Sigmoid colon (tissue), 7 donors: Measurements from ENCODE around the gene VWA7. TPM values are rescaled to one million over a fixed set of nuclear protein-coding genes. Genes with fewer than 3 reads are reported as not detected.

Experiments used
- DNase-seq: peaks from one replicate; pipeline ENCODE4 v3.0.0-alpha.2; 2019
- H3K27ac ChIP-seq, 4 donors: fragments of 200-600 bp; sonication (generic); one replicate each; pipeline ENCODE4 v1.5.1; 2016 to 2019; ENCODE audit warnings: mild to moderate bottlenecking in 1 of 4
- H3K27me3 ChIP-seq, 3 donors: fragments of 200-600 bp; sonication (generic); one replicate each; pipeline ENCODE4 v1.5.1; 2019; ENCODE audit warnings: mild to moderate bottlenecking in 1 of 3
- H3K36me3 ChIP-seq, 4 donors: fragments of 200-600 bp; sonication (generic); one replicate each; pipeline ENCODE4 v1.5.1; 2016 to 2019
- H3K4me1 ChIP-seq, 4 donors: fragments of 200-600 bp; sonication (generic); one replicate each; pipeline ENCODE4 v1.5.1; 2017 to 2019
- H3K4me3 ChIP-seq, 4 donors: fragments of 200-600 bp; sonication (generic); one replicate each; pipeline ENCODE4 v1.5.1; 2017 to 2019; ENCODE audit warnings: mild to moderate bottlenecking in 2 of 4, moderate library complexity in 1 of 4
- H3K9me3 ChIP-seq, 4 donors: fragments of 200-600 bp in 3 of 4; sonication (generic) in 3 of 4; one replicate each; pipeline versions ENCODE4 v1.5.1 to v1.6.1; 2013 to 2019
- CTCF ChIP-seq, 4 experiments: fragments of 450-650 bp in 3 of 4; fragments of 200-600 bp in 1 of 4; IDR thresholded peaks; one replicate each; pipeline ENCODE4 v1.5.1; 2016 to 2019; ENCODE audit warnings: antibody characterized with exemption in 4 of 4, mild to moderate bottlenecking in 3 of 4, moderate library complexity in 2 of 4
- EP300 ChIP-seq, 4 donors: sonication (generic); formaldehyde crosslinking; IDR thresholded peaks; one replicate each; pipeline ENCODE4 v1.6.1; 2017; ENCODE audit warnings: antibody characterized with exemption in 4 of 4
- POLR2A ChIP-seq, 2 donors: fragments of 450-650 bp; IDR thresholded peaks; one replicate each; pipeline ENCODE4 v1.6.1; 2016; ENCODE audit warnings: antibody characterized with exemption in 2 of 2, mild to moderate bottlenecking in 2 of 2, moderate library complexity in 2 of 2
- POLR2AphosphoS5 ChIP-seq, 4 donors: sonication (generic); formaldehyde crosslinking; IDR thresholded peaks; one replicate each; pipeline ENCODE4 v1.6.1; 2017; ENCODE audit warnings: antibody characterized with exemption in 4 of 4
- WGBS, 2 donors: extraction: QIAGEN DNeasy Blood & Tissue Kit; methylation state at CpG; one replicate each; pipeline ENCODE4 v1.1.7; 2013; 5-methylcytosine and 5-hydroxymethylcytosine counted together
- intact Hi-C: fragments of 100-400 bp; cut with DNase I; formaldehyde crosslinking; loops from one replicate; pipeline ENCODE4 v1.15.1; 2023
- polyA plus RNA-seq, 3 donors: library from polyadenylated mRNA; stranded (reverse); fragments of 200-250 nt; gene quantifications; one replicate each; pipeline ENCODE4 v1.2.3, GENCODE V29; 2013
- total RNA-seq, 4 donors: library from RNA; depleted of rRNA; stranded (reverse); fragments of >200 nt; gene quantifications; one replicate each; pipeline ENCODE4 v1.1.0, GENCODE V29; 2016
- donor health status: healthy with polysubstance abuse.
- donor health status: Bipolar disorder and iron deficiency.
- donor health status: healthy.

Gene VWA7
- total and polyA plus RNA-seq, 7 donors: 0.14 to 6.0 (median 3.2) TPM; not detected in 1

- no peak for DNase-seq
- peak overlapping the region in 1 of 4 donors; percentile 94 for H3K27ac ChIP-seq
- peaks cover 0 to 26% (median 0%) of the 10 kb centered on the region in 4 donors for H3K36me3 ChIP-seq
- H3K4me3 ChIP-seq: no peak overlapping the region
- H3K4me1 ChIP-seq: peaks cover 0 to 22% (median 17%) of the 10 kb centered on the region in 4 donors
- intact Hi-C loops: no loop called here
- WGBS, 2 donors: 37 to 70% methylated on average over 5 of the region's 5 CpGs
- no peaks in the 10 kb centered on the region for H3K9me3 ChIP-seq
- TF ChIP-seq CTCF (IDR thresholded peaks at IDR 0.05) (no peak), EP300 (IDR thresholded peaks at IDR 0.05) (no peak), POLR2AphosphoS5 (IDR thresholded peaks at IDR 0.05) (no peak), POLR2A (IDR thresholded peaks at IDR 0.05) (no peak)
- H3K27me3 ChIP-seq: no peaks in the 10 kb centered on the region
These were observed 20.5 kb upstream of the VWA7 start for GRCh38 chr6:31797588-31797987.

- DNase-seq: no peak
- Histone ChIP-seq H3K36me3 (peaks cover 0 to 26% (median 0%) of the 10 kb centered on the region in 4 donors), H3K4me1 (peaks cover 0 to 22% (median 17%) of the 10 kb centered on the region in 4 donors), H3K9me3 (no peaks in the 10 kb centered on the region), H3K27me3 (no peaks in the 10 kb centered on the region), H3K27ac (peak overlapping the region; percentile 90 to 94 (median 91)), H3K4me3 (no peak overlapping the region)
- TF ChIP-seq POLR2A (IDR thresholded peaks at IDR 0.05): no peak
- TF ChIP-seq EP300 (IDR thresholded peaks at IDR 0.05): no peak
- no peak for TF ChIP-seq POLR2AphosphoS5 (IDR thresholded peaks at IDR 0.05)
- no peak for TF ChIP-seq CTCF (IDR thresholded peaks at IDR 0.05)
- 88 to 92% methylated on average over 2 of the region's 2 CpGs for WGBS, 2 donors
- intact Hi-C loops: loop anchor here (1.0 kb wide), 1 partner anchor 33 kb away; no protein-coding TSS in a partner anchor
These were observed 19.9 kb upstream of the VWA7 start for GRCh38 chr6:31796993-31797385.

- intact Hi-C loops: loop anchor here (1.0 to 2.0 kb wide), 2 partner anchors 35 to 55 kb away; partner anchors contain the start of gene MSH5
- TF ChIP-seq POLR2AphosphoS5 (IDR thresholded peaks at IDR 0.05): peak; percentile 36 to 78 (median 62)
- TF ChIP-seq CTCF (IDR thresholded peaks at IDR 0.05): peak; percentile 52 to 72 (median 72)
- TF ChIP-seq POLR2A (IDR thresholded peaks at IDR 0.05): peak in 1 of 2 donors; percentile 35
- TF ChIP-seq EP300 (IDR thresholded peaks at IDR 0.05): peak in 1 of 4 donors; percentile 3
- 0 to 1% methylated on average over 75 of the region's 75 CpGs for WGBS, 2 donors
- Histone ChIP-seq H3K36me3 (peaks cover 0 to 28% (median 2%) of the 10 kb centered on the region in 4 donors), H3K9me3 (no peaks in the 10 kb centered on the region), H3K27ac (peak within 1 kb of the TSS; percentile 90 to 94 (median 91)), H3K4me1 (peaks cover 0 to 22% (median 17%) of the 10 kb centered on the region in 4 donors), H3K27me3 (no peaks in the 10 kb centered on the region), H3K4me3 (peak within 1 kb of the TSS; percentile 80 to 97 (median 90))
- peak; percentile 96 for DNase-seq
These were observed 18.6 kb upstream of the VWA7 start, which contains the start of gene VARS1 for GRCh38 chr6:31795616-31796298. Gene VARS1 (minus strand): TSS chr6:31795752. CDS start chr6:31795217, 535 bp downstream.

- TF ChIP-seq POLR2A (IDR thresholded peaks at IDR 0.05): no peak
- no peak for TF ChIP-seq EP300 (IDR thresholded peaks at IDR 0.05)
- TF ChIP-seq CTCF (IDR thresholded peaks at IDR 0.05): no peak
- no peak for TF ChIP-seq POLR2AphosphoS5 (IDR thresholded peaks at IDR 0.05)
- Histone ChIP-seq H3K27me3 (no peaks in the 10 kb centered on the region), H3K36me3 (peaks cover 0 to 35% (median 2%) of the 10 kb centered on the region in 4 donors), H3K4me1 (peaks cover 0 to 22% (median 17%) of the 10 kb centered on the region in 4 donors), H3K9me3 (no peaks in the 10 kb centered on the region), H3K4me3 (peak overlapping the region; percentile 80 to 97 (median 90)), H3K27ac (peak overlapping the region; percentile 90 to 94 (median 91))
- 1% methylated on average over 44 of the region's 44 CpGs for WGBS, 2 donors
- DNase-seq: no peak
- intact Hi-C loops: loop anchor here (2.0 to 5.0 kb wide), 2 partner anchors 54 to 88 kb away; partner anchors contain the start of genes LY6G6F and MSH5
These were observed 17.9 kb upstream of the VWA7 start for GRCh38 chr6:31794866-31795615.
